OCI-LY3 (cell line): ENCODE measurements around the gene ZNF8.

Experiments used
- H2AFZ ChIP-seq: fragments of 200-600, 300-600 bp; shearing (Covaris generic); 2 replicates; pipeline ENCODE4 v1.6.0; 2014; ENCODE audit warnings: antibody characterized with exemption, low read depth, low read length
- H3K27ac ChIP-seq: fragments of 200-600, 300-600 bp; sonication (generic); 2 replicates; pipeline ENCODE4 v1.5.1; 2014; ENCODE audit warnings: mild to moderate bottlenecking, low read length, moderate library complexity, mixed read lengths
- H3K27me3 ChIP-seq: fragments of 200-600, 300-600 bp; sonication (generic); 2 replicates; pipeline ENCODE4 v1.6.1; 2014; ENCODE audit warnings: low read depth, low read length, mixed read lengths
- H3K36me3 ChIP-seq: fragments of 200-600, 300-600 bp; sonication (generic); replicated peaks from 2 replicates; pipeline ENCODE3; 2014; ENCODE audit warnings: low read depth, low read length, mixed read lengths
- H3K4me1 ChIP-seq: fragments of 300-600, 200-600 bp; sonication (generic); 2 replicates; pipeline ENCODE4 v1.6.1; 2014; ENCODE audit warnings: low read length, mixed read lengths
- H3K4me2 ChIP-seq: fragments of 200-600, 300-600 bp; sonication (generic); 2 replicates; pipeline ENCODE4 v1.6.1; 2014; ENCODE audit warnings: low read length, mixed read lengths
- H3K4me3 ChIP-seq: fragments of 300-600, 200-600 bp; sonication (generic); 2 replicates; pipeline ENCODE4 v1.5.1; 2014; ENCODE audit warnings: antibody characterized with exemption, mild to moderate bottlenecking, low read length, moderate library complexity
- H3K79me2 ChIP-seq: fragments of 300-600, 200-600 bp; shearing (Covaris generic); 2 replicates; pipeline ENCODE4 v1.6.1; 2014; ENCODE audit warnings: mild to moderate bottlenecking, low read length, mixed read lengths
- H3K9ac ChIP-seq: fragments of 300-600, 200-600 bp; shearing (Covaris generic); 2 replicates; pipeline ENCODE4 v1.6.0; 2014; ENCODE audit warnings: mild to moderate bottlenecking, low read length, moderate library complexity
- H3K9me3 ChIP-seq: fragments of 200-600, 300-600 bp; shearing (Covaris generic); 2 replicates; pipeline ENCODE4 v1.6.1; 2014; ENCODE audit warnings: low read length, mixed read lengths; ENCODE audit not compliant: insufficient read depth
- H4K20me1 ChIP-seq: fragments of 200-600, 300-600 bp; sonication (generic); 2 replicates; pipeline ENCODE4 v1.6.1; 2016; ENCODE audit warnings: low read length, mixed read lengths; ENCODE audit not compliant: insufficient read depth
- EZH2phosphoT487 ChIP-seq: fragments of 200-600 bp; shearing (Covaris generic); IDR thresholded peaks from 2 replicates; pipeline ENCODE4 v1.6.1; 2018; ENCODE audit warnings: antibody characterized with exemption, mixed run types, low read depth
- TF ChIP-seq, protein P1 (sequence below): fragments of 200-600, 300-600 bp; sonication (generic); IDR thresholded peaks from 2 replicates; pipeline ENCODE4 v1.5.1; 2014; ENCODE audit warnings: antibody characterized with exemption, low read length, low read depth

ZNF8 gene

DNA sequence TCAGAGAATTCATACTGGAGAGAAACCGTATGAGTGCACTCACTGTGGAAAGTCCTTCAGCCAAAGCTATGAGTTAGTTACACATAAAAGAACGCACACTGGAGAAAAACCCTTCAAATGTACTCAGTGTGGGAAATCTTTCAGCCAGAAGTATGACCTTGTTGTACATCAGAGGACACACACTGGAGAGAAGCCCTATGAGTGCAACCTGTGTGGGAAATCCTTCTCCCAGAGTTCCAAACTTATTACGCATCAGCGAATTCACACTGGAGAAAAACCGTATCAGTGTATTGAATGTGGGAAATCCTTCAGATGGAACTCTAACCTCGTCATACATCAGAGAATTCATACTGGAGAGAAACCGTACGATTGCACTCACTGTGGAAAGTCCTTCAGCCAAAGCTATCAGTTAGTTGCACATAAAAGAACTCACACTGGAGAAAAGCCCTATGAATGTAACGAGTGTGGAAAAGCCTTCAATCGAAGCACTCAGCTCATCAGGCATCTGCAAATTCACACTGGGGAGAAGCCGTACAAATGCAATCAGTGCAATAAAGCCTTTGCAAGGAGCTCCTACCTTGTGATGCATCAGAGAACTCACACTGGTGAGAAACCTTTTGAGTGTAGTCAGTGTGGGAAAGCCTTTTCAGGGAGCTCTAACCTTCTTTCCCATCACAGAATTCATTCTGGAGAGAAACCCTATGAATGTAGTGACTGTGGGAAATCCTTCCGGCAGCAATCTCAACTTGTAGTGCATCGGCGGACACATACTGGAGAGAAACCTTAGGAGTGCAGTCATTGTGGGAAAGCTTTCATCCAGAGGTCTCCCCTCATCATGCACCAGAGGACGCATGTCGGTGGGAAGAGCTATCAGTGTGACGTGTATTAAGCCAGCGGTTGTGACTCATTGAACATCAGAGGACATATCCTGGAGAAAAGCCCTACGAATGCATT is 16.5 kb upstream of the ZNF8 start:
- H3K36me3 ChIP-seq = peaks cover 89% of the 10 kb centered on the region

DNA sequence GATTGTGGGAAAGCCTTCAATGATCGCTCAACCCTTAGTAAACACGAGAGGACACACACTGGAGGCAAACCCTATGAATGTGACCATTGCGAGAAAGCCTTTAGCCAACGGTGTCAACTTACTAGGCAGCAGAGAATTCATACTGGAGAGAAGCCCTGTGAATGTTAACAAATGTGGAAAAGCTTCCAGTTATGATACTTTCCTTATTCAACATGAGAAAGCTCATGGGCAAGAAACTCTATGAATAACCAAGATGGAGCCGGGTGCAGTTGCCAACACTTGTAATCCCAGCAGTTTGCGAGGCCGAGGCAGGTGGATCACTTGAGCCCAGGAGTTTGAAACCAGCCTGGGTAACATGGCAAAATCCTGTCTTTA is 15.8 kb upstream of the ZNF8 start:
- Histone ChIP-seq H3K36me3 (peaks cover 83% of the 10 kb centered on the region), H4K20me1 (no peaks in the 10 kb centered on the region)

More for the DNA sequence above, 16.5 kb upstream of the ZNF8 start:
- Histone ChIP-seq H3K4me1 (no peaks in the 10 kb centered on the region), H3K79me2 (no peaks in the 10 kb centered on the region), H3K27me3 (no peaks in the 10 kb centered on the region), H3K27ac (no peak overlapping the region), H4K20me1 (no peaks in the 10 kb centered on the region), H3K4me2 (no peak overlapping the region), H3K9me3 (peaks cover 80% of the 10 kb centered on the region), H3K4me3 (no peak overlapping the region), H3K9ac (no peak overlapping the region), H2AFZ (no peak overlapping the region)
- TF ChIP-seq EZH2phosphoT487 = no peak
- TF ChIP-seq, protein P1, sequence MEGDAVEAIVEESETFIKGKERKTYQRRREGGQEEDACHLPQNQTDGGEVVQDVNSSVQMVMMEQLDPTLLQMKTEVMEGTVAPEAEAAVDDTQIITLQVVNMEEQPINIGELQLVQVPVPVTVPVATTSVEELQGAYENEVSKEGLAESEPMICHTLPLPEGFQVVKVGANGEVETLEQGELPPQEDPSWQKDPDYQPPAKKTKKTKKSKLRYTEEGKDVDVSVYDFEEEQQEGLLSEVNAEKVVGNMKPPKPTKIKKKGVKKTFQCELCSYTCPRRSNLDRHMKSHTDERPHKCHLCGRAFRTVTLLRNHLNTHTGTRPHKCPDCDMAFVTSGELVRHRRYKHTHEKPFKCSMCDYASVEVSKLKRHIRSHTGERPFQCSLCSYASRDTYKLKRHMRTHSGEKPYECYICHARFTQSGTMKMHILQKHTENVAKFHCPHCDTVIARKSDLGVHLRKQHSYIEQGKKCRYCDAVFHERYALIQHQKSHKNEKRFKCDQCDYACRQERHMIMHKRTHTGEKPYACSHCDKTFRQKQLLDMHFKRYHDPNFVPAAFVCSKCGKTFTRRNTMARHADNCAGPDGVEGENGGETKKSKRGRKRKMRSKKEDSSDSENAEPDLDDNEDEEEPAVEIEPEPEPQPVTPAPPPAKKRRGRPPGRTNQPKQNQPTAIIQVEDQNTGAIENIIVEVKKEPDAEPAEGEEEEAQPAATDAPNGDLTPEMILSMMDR = no peak

DNA sequence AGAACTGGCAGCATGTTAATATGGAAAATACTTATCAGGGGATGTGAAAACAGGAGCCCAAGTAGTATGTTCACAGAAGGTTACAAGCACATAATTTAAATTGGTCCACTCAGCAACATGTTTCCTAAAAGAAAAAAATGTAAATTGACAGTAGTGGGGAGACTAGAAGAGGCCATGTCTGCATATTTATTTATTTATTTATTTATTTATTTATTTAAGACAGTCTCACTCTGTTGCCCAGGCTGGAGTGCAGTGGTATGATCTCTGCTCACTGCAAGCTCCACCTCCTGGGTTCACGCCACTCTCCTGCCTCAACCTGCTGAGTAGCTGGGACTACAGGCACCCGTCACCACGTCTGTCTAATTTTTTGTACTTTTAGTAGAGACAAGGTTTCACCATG is 13.7 kb upstream of the ZNF8 start:
- H3K9me3 ChIP-seq = peaks cover 65% of the 10 kb centered on the region
- H3K4me2 ChIP-seq = no peak overlapping the region
- H2AFZ ChIP-seq = no peak overlapping the region
- TF ChIP-seq EZH2phosphoT487 = no peak
- TF ChIP-seq, protein P1 = no peak
- H4K20me1 ChIP-seq = no peaks in the 10 kb centered on the region
- no peak overlapping the region for H3K4me3 ChIP-seq
- no peak overlapping the region for H3K9ac ChIP-seq
- no peaks in the 10 kb centered on the region for H3K27me3 ChIP-seq
- H3K36me3 ChIP-seq = peaks cover 72% of the 10 kb centered on the region
- H3K4me1 ChIP-seq = no peaks in the 10 kb centered on the region
- H3K79me2 ChIP-seq = no peaks in the 10 kb centered on the region
- no peak overlapping the region for H3K27ac ChIP-seq

More for the DNA sequence above, 15.8 kb upstream of the ZNF8 start:
- Histone ChIP-seq H3K9me3 (peaks cover 73% of the 10 kb centered on the region), H3K9ac (no peak overlapping the region), H3K4me1 (no peaks in the 10 kb centered on the region), H3K27me3 (no peaks in the 10 kb centered on the region), H2AFZ (no peak overlapping the region), H3K27ac (no peak overlapping the region), H3K4me3 (no peak overlapping the region), H3K79me2 (no peaks in the 10 kb centered on the region), H3K4me2 (no peak overlapping the region)
- TF ChIP-seq, protein P1 = no peak
- TF ChIP-seq EZH2phosphoT487 = no peak

DNA sequence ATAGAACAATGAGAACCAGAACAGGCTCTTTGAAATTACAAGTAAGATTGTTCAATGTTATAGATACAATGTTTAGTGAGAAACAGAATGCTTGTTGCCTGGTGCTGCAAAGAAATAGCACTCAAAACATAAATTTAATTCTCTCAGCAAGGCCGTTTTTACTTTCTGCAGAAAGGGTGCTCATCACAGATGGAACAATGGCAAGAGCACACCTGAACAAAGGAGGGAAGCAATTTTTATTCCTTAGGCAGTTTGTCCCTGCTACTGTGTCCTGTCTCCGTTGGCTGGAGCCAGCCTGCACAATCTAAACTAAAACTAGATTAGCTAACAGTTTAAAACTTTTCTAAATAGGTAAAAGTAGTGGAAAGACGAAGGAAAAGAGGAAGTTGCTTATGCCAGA is 10.4 kb upstream of the ZNF8 start:
- peaks cover 66% of the 10 kb centered on the region for H3K36me3 ChIP-seq
- no peaks in the 10 kb centered on the region for H3K4me1 ChIP-seq
- peaks cover 48% of the 10 kb centered on the region for H3K9me3 ChIP-seq

More for the DNA sequence above, 10.4 kb upstream of the ZNF8 start:
- Histone ChIP-seq H2AFZ (no peak overlapping the region), H3K27me3 (no peaks in the 10 kb centered on the region), H3K27ac (no peak overlapping the region), H3K4me3 (no peak overlapping the region), H3K9ac (no peak overlapping the region), H4K20me1 (no peaks in the 10 kb centered on the region), H3K4me2 (no peak overlapping the region), H3K79me2 (no peaks in the 10 kb centered on the region)
- no peak for TF ChIP-seq EZH2phosphoT487
- TF ChIP-seq, protein P1 = no peak
